K562 (cell line): ENCODE measurements around the gene PYGO2. TPM values are rescaled to one million over a fixed set of nuclear protein-coding genes. Genes with fewer than 3 reads are reported as not detected.

Experiments used
- CHD4 ChIP-seq: fragments of 200-600 bp; sonication (generic); IDR thresholded peaks from 3 replicates; pipeline ENCODE4 v1.6.1; 2012; ENCODE audit warnings: low read depth, mild to moderate bottlenecking, mixed read lengths, low read length, inconsistent platforms; ENCODE audit not compliant: insufficient read depth, insufficient replicate concordance, poor library complexity, severe bottlenecking
- EP400 ChIP-seq: fragments of 450-650 bp; IDR thresholded peaks from 2 replicates; pipeline ENCODE4 v1.6.1; 2017; ENCODE audit warnings: antibody characterized with exemption, mild to moderate bottlenecking, moderate library complexity
- GTF2F1 ChIP-seq: IDR thresholded peaks from 2 replicates; pipeline ENCODE4 v1.6.1; 2011; ENCODE audit warnings: low read depth, low read length, improper control_type of control experiment
- HNRNPUL1 ChIP-seq: fragments of 200-400 bp; formaldehyde crosslinking; IDR thresholded peaks from 2 replicates; pipeline ENCODE4 v1.6.1; 2017; ENCODE audit warnings: low read length
- JUND ChIP-seq, 2 experiments: IDR thresholded peaks; 2 replicates in 1 of 2; 3 replicates in 1 of 2; pipeline ENCODE4 v1.6.1; 2011; ENCODE audit warnings: borderline replicate concordance in 2 of 2, low read depth in 2 of 2, low read length in 2 of 2, improper control_type of control experiment in 1 of 2, missing biosample characterization in 1 of 2, missing genetic modification characterization in 1 of 2, missing genetic modification reagents in 1 of 2
- TEAD4 ChIP-seq, 2 experiments: sonication (generic) in 1 of 2; formaldehyde crosslinking in 1 of 2; IDR thresholded peaks; 2 replicates each; pipeline versions ENCODE4 v1.6.1 to v1.8.0; 2012 to 2022; ENCODE audit warnings: borderline replicate concordance in 1 of 2, inconsistent platforms in 1 of 2, low read length in 1 of 2, mild to moderate bottlenecking in 1 of 2, missing genetic modification reagents in 1 of 2
- XRCC3 ChIP-seq: fragments of 450-650 bp; IDR thresholded peaks from 2 replicates; pipeline ENCODE4 v1.6.1; 2017; ENCODE audit warnings: mild to moderate bottlenecking, moderate library complexity
- ZNF23 ChIP-seq: fragments of 250-450 bp; sonication (Bioruptor Pico); IDR thresholded peaks from 2 replicates; pipeline ENCODE4 v1.4.0; 2020; ENCODE audit warnings: mild to moderate bottlenecking
- polyA plus RNA-seq, 8 experiments: library from polyadenylated mRNA; depleted of rRNA in 4 of 8; stranded (reverse) in 5 of 8; unstranded in 3 of 8; fragments of >200 nt; fragmentation: Nextera tagmentation in 2 of 8; fragmentation: Illumina TruSeq in 1 of 8; extraction: Ambion mirVana in 2 of 8; extraction: Trizol in 1 of 8; gene quantifications; 2 replicates each; pipeline versions ENCODE4 v1.2.1 to v1.2.3, GENCODE V29; 2011 to 2014; ENCODE audit warnings: inconsistent platforms in 1 of 8, missing spikeins in 1 of 8
- total RNA-seq, 7 experiments: library from RNA; depleted of rRNA in 6 of 7; stranded (reverse); fragments of >200 nt in 6 of 7; fragmentation: Illumina TruSeq in 2 of 7; extraction: Trizol in 2 of 7; gene quantifications; 2 replicates each; pipeline versions ENCODE4 v1.2.1 to v1.2.3, GENCODE V29; 2011 to 2021; ENCODE audit warnings: low replicate concordance in 1 of 7
- TF ChIP-seq, protein P1 (sequence below): fragments of 450-650 bp; IDR thresholded peaks from 2 replicates; pipeline ENCODE4 v1.6.1; 2016; ENCODE audit warnings: antibody characterized with exemption
- TF ChIP-seq, protein P2 (sequence below): fragments of 250-450 bp; sonication (Bioruptor Pico); IDR thresholded peaks from 2 replicates; pipeline ENCODE4 v1.6.1; 2021; ENCODE audit warnings: mild to moderate bottlenecking
- TF ChIP-seq, protein P3 (sequence below): fragments of 450-650 bp; formaldehyde crosslinking; IDR thresholded peaks from 2 replicates; pipeline ENCODE4 v1.4.0; 2022; ENCODE audit warnings: missing genetic modification characterization
- TF ChIP-seq, protein P4 (sequence below): conservative IDR thresholded peaks from 2 replicates; pipeline ENCODE4 v1.6.1; 2011; ENCODE audit warnings: low read depth, mild to moderate bottlenecking, low read length; ENCODE audit not compliant: control insufficient read depth
- TF ChIP-seq, protein P5 (sequence below), 3 experiments: fragments of 200-800 bp in 1 of 3; fragments of 250-450 bp in 1 of 3; fragments of 450-650 bp in 1 of 3; sonication (Bioruptor Pico) in 1 of 3; sonication (Bioruptor generic) in 1 of 3; formaldehyde crosslinking in 1 of 3; IDR thresholded peaks; 2 replicates each; pipeline versions ENCODE4 v1.6.1 to v1.8.0; 2016 to 2022; ENCODE audit warnings: mild to moderate bottlenecking in 2 of 3, missing genetic modification characterization in 2 of 3, missing compliant biosample characterization in 1 of 3, moderate library complexity in 1 of 3
- TF ChIP-seq, protein P6 (sequence below): sonication (generic); formaldehyde crosslinking; IDR thresholded peaks from 2 replicates; pipeline ENCODE4 v1.8.1; 2023; ENCODE audit warnings: mild to moderate bottlenecking, missing genetic modification reagents

The PYGO2 gene
- total and polyA plus RNA-seq, 9 of the 15 experiments (the other 6 are each of a cell fraction or from before 2014, with no cell fraction given): 8.3 to 36.2 (median 18.2) TPM

DNA sequence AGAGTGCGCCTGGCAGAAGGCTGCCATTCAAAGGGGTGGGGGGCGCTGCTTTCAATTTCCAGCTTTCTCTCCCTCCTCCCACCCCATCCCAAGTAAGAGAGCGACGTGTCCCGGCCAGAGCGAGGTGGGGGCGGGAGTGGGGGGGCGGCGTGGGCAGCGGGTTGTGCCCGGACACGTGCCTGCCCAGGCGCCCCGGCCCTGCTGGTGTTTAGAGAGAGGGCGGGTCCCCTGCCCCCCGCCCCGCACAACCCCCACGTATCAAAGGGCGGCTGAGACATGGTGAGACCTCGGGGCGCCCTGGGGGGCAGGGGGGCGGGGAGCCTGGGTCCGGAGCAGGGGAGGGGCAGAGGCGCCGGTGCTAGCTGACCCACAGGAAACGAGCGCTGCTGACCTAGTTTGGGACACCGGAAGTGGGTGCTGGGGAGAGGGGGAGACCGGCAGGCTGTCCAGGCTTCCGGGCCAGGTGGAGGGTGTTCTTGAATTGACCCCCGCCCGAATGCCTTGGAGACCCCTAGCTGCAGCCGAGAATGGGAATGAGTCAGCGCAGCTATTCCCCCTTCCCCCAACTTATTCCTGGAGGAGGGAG, 42.3 kb upstream of the PYGO2 start (continued):
- TF ChIP-seq, protein P1, sequence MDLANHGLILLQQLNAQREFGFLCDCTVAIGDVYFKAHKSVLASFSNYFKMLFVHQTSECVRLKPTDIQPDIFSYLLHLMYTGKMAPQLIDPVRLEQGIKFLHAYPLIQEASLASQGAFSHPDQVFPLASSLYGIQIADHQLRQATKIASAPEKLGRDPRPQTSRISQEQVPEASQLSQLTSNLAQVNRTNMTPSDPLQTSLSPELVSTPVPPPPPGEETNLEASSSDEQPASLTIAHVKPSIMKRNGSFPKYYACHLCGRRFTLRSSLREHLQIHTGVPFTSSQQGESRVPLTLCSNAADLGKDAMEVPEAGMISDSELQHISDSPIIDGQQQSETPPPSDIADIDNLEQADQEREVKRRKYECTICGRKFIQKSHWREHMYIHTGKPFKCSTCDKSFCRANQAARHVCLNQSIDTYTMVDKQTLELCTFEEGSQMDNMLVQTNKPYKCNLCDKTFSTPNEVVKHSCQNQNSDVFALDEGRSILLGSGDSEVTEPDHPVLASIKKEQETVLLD: no peak
- TF ChIP-seq, protein P2, sequence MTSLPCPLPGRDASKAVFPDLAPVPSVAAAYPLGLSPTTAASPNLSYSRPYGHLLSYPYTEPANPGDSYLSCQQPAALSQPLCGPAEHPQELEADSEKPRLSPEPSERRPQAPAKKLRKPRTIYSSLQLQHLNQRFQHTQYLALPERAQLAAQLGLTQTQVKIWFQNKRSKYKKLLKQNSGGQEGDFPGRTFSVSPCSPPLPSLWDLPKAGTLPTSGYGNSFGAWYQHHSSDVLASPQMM (CRISPR knock-in tag): no peak
- no peak for TF ChIP-seq ZNF23 (CRISPR knock-in tag)
- no peak for TF ChIP-seq CHD4
- no peak for TF ChIP-seq GTF2F1
- TF ChIP-seq, protein P3, sequence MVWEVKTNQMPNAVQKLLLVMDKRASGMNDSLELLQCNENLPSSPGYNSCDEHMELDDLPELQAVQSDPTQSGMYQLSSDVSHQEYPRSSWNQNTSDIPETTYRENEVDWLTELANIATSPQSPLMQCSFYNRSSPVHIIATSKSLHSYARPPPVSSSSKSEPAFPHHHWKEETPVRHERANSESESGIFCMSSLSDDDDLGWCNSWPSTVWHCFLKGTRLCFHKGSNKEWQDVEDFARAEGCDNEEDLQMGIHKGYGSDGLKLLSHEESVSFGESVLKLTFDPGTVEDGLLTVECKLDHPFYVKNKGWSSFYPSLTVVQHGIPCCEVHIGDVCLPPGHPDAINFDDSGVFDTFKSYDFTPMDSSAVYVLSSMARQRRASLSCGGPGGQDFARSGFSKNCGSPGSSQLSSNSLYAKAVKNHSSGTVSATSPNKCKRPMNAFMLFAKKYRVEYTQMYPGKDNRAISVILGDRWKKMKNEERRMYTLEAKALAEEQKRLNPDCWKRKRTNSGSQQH (CRISPR knock-in tag): no peak
- TF ChIP-seq, protein P4, sequence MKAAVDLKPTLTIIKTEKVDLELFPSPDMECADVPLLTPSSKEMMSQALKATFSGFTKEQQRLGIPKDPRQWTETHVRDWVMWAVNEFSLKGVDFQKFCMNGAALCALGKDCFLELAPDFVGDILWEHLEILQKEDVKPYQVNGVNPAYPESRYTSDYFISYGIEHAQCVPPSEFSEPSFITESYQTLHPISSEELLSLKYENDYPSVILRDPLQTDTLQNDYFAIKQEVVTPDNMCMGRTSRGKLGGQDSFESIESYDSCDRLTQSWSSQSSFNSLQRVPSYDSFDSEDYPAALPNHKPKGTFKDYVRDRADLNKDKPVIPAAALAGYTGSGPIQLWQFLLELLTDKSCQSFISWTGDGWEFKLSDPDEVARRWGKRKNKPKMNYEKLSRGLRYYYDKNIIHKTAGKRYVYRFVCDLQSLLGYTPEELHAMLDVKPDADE: no peak
- peak; percentile 58 for TF ChIP-seq EP400
- TF ChIP-seq HNRNPUL1: no peak
- no peak for TF ChIP-seq TEAD4 (IDR thresholded peaks at IDR 0.05; ENCODE audit: low read length)
- TF ChIP-seq TEAD4 (CRISPR knock-in tag; IDR thresholded peaks at IDR 0.05; ENCODE audit: borderline replicate concordance): no peak
- TF ChIP-seq, protein P5, sequence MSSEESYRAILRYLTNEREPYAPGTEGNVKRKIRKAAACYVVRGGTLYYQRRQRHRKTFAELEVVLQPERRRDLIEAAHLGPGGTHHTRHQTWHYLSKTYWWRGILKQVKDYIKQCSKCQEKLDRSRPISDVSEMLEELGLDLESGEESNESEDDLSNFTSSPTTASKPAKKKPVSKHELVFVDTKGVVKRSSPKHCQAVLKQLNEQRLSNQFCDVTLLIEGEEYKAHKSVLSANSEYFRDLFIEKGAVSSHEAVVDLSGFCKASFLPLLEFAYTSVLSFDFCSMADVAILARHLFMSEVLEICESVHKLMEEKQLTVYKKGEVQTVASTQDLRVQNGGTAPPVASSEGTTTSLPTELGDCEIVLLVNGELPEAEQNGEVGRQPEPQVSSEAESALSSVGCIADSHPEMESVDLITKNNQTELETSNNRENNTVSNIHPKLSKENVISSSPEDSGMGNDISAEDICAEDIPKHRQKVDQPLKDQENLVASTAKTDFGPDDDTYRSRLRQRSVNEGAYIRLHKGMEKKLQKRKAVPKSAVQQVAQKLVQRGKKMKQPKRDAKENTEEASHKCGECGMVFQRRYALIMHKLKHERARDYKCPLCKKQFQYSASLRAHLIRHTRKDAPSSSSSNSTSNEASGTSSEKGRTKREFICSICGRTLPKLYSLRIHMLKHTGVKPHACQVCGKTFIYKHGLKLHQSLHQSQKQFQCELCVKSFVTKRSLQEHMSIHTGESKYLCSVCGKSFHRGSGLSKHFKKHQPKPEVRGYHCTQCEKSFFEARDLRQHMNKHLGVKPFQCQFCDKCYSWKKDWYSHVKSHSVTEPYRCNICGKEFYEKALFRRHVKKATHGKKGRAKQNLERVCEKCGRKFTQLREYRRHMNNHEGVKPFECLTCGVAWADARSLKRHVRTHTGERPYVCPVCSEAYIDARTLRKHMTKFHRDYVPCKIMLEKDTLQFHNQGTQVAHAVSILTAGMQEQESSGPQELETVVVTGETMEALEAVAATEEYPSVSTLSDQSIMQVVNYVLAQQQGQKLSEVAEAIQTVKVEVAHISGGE (CRISPR knock-in tag; IDR thresholded peaks at IDR 0.05): 0 out of 6 replicates have a peak, but pooled peaks of 1 of the 3 experiments have one; percentile 43
- TF ChIP-seq, protein P6, sequence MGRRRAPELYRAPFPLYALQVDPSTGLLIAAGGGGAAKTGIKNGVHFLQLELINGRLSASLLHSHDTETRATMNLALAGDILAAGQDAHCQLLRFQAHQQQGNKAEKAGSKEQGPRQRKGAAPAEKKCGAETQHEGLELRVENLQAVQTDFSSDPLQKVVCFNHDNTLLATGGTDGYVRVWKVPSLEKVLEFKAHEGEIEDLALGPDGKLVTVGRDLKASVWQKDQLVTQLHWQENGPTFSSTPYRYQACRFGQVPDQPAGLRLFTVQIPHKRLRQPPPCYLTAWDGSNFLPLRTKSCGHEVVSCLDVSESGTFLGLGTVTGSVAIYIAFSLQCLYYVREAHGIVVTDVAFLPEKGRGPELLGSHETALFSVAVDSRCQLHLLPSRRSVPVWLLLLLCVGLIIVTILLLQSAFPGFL (CRISPR knock-in tag): no peak
- peak; percentile 76 for TF ChIP-seq JUND (IDR thresholded peaks at IDR 0.05; ENCODE audit: borderline replicate concordance, low read depth, low read length)
- peak; percentile 36; the same call in 1 of the 3 replicates for TF ChIP-seq JUND (tag; IDR thresholded peaks at IDR 0.05; ENCODE audit: borderline replicate concordance, low read depth, low read length)
- TF ChIP-seq XRCC3: no peak
